Activated naive CD4-positive, alpha-beta T cell (primary cell): ENCODE measurements around the gene AKAP11.

Source experiments
- DNase-seq, 4 experiments: peaks; one replicate each; lab custom pipeline; 2025; lab: John Stamatoyannopoulos, UW

The AKAP11 gene

DNA sequence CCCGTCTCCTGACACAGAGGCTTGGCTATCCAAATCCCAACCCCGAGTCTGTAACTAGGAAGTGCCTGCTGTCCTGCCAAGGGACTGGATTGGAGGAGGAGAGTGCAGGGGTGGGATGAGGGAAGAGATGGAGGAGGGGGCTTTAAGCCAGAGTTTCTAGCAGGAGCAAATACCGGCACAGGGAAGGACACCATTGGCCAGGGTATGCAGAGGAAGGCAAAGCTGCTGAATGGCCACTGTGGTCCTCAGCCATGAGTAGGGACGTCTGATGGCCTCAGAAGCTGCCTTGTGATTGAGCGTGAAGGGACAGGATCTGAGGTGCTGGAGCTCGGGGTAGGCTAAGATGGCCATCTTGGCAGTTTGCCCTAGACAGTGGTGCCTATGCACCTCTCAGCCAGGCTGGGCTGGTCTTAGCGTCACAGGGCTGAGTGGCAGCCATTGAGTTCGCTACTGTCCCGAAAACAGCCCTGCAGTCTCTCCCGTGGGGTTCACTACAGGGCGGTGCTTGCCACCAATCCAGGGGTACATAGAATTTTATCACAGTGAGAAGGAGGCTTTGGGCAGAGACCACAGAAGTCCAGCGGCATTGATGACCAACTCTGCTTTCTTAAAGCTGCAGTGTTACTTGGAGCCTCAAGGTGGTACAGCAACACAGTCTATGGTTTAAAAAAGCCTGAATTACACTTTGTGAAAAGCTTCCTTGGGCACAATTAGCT is 61.8 kb downstream of the AKAP11 start:
- DNase-seq: no peak

DNA sequence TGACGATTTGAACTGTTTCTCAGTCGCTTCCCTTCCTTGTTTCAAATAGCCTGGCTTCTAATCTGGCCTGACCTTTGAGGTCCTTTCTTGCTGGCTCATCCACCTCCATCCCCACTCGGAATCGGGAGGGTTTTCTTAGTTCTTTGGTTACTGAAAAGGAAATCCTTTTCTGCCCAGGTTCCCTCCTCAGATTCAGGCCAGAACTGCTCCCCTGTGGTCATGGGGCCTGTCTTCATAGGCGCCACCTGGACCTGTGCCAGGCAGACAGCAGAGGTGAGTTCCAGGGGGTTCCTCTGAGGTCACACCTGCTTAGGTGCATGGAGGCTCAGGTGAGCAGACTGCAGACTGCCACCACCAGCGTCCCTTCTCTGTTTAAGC is 62.4 kb downstream of the AKAP11 start:
- DNase-seq: no peak

DNA sequence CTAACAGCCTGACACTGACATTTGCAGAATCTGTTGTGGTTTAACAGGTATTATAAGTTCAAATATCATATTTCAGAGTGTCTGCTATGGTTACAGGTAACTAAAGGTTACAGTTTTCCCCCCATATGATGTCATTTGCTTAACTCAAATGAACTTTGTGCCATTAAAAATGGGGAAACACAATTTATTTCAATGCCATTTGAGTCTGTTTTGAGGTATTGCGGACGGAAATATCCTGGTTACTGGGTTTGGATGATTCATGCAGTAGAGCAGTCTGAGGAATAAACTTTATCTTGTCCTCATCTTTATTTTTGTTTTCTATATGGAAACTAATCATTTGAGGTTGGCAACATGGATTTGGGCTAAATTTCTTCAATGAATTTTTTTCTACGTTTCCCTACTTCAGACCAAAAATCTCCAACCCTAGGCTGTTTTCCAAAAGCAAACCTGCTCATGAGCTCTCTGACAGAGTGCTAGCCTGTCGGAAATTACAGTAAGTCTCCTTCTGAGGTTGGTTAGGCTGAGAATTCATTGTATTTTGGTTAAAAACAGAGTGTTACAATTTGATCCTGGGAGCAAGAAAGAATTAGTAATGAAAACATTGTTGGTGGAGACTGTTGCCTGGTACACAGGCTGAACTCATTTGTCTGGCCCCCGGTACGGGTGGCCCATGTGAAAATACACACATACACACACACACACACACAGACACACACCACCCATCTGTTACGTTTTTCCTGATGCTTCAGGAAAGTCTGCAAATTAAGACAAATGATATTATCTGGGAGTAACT is 66.1 kb downstream of the AKAP11 start:
- DNase-seq: no peak

- no peak for DNase-seq
These were observed 73.4 kb downstream of the AKAP11 start for GRCh38 chr13:42345367-42345766.

GRCh38 chr13:42348576-42348975 is 76.6 kb downstream of the AKAP11 start:
- no peak for DNase-seq

GRCh38 chr13:42350141-42350540 is 78.2 kb downstream of the AKAP11 start:
- no peak for DNase-seq

DNA sequence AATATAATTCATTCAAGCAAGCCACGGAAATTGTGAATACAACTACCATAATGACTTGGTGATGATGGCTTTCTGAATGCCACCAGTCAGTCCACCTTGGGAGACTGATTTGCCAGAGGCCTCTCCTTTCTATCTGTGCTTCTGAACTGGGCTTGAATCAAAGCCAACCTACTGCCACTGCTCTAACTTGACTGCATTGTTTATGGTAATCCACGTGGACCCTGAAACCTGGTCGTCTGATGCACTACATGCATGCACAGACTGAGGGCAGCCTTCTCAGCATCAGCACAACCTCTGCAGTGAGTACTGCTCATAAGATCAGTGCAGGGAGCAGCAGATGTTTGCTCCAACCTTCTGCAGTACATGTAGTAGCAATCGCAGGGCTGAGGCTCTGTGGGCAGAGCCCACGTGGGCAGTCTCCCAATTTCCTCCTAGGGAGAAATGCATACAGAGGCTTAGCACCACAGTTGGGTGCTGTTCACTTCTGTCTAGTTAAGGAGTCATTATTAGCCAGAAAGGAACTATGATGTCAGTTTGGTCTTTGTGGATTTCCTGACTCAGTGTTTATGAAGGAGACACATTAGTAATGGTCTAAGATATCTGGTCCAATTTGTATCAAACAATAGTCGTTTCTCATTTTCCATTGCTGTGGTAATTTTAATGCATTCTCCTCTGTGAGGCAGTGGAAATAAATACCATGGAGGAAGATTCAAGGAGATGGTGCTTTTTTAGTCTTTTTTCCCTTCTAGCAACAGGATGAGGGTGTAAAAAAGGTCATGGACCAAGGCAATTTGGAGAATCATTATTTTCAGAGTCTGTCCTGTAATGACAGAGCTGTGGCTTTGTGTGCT is 82.5 kb downstream of the AKAP11 start:
- DNase-seq: peak in 1 of 4 experiments; percentile 7

DNA sequence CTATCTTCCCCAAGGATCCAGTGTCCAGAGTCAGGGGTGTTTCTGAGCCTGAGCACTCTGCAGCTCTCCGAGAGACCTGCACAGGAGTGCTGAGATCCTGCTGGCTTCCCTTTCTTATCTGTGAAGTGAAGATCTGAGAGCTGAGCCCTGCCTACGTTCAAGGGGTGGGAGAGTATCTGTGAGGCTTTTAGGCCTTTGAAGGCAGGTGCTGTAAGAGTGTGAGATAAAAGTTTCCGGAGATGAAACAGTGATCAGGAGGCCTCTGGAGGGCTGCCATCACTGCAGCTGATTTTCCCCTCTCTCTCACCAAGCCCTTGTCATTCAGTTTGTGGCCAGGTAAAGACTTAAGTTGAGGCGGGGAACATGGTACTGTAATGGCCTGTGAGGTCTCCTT is 83.1 kb downstream of the AKAP11 start:
- DNase-seq: peak in 3 of 4 experiments; percentile 11 to 28 (median 13)

- no peak for DNase-seq
These were observed 83.7 kb downstream of the AKAP11 start for GRCh38 chr13:42355491-42356183.

DNA sequence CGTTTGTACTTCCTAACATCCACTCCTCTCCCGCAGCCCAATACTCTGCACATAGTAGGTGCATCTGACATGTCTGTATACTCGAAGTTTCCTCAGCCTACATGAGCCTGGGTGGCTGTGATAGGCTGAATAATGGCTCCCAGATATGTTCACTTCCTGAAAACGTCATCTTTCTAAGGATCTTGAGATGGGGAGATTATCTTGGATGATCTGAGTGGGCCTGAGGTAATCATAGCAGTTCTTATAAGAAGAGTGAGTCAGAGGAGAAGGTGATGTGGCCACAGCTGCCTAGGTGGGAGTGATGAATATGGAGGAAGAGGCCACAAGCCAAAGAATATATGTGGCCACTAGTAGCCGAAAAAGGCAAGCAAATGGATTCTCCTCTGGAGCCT is 84.2 kb downstream of the AKAP11 start:
- DNase-seq: no peak

- no peak for DNase-seq
These were observed 88.2 kb downstream of the AKAP11 start for GRCh38 chr13:42360046-42360574.

- no peak for DNase-seq
These were observed 89.7 kb downstream of the AKAP11 start for GRCh38 chr13:42361701-42362100.

GRCh38 chr13:42363941-42364612 is 92.1 kb downstream of the AKAP11 start:
- DNase-seq: no peak

DNA sequence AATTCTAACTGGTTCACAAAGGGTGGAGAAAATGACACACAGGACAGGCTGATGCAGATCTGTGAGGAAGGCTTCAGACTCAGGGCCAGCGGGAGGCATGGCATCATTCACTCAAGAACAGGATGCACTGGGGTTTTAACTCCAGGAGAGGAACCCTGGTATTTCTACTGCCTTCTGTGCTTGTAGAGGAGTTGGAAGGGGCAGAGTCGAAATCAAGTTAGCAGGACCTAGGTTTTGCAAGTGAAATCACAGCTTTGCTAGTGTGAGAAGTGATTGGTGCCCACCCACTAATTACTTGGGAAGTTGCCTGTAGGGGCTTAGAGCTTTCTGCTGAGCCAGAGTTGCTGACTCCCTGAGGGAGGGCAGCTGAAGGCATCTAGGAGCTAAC is 92.7 kb downstream of the AKAP11 start:
- DNase-seq: no peak

DNA sequence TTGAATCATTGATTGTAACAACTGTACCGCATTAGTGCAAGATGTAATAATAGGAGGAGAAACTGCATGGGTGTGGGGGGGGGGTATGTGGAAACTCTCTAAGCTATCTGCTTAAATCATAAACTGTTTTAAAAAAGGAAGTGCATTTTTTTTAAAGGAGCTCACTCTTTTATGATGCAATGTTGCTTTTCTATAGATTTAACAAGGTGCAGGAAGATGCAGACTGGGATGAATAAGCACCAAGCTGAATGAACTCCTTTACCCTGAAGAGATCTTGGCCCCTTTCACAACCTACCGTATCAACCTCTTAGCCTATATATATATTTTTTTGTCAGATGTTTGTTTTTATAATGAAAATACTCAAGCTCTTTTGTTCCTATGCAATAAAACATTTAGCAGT is 95.9 kb downstream of the AKAP11 start:
- no peak for DNase-seq

- DNase-seq: no peak
These were observed 97.3 kb downstream of the AKAP11 start for GRCh38 chr13:42369071-42369797.

DNA sequence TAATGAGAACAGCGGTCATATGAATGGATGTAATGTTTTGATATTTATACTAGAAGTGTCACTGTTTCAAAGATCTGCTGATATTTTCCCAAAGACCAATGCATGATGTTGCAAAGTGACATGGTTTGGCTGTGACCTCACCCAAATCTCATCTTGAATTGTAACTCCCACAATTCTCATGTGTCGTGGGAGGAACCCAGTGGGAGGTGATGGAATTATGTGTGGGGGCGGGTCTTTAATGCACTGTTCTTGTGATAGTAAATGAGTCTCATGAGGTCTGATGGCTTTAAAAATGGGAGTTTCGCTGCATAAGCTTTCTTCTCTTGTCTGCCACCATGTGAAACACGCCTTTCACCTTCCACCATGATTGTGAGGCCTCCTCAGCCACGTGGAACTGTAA is 98.3 kb downstream of the AKAP11 start:
- no peak for DNase-seq
